B cell (primary cell): ENCODE measurements around the gene AGXT2. TPM values are rescaled to one million over a fixed set of nuclear protein-coding genes. Genes with fewer than 3 reads are reported as not detected.

Experiments
- ATAC-seq: fragments of 200-7000 bp; cut with Tn5 transposase; one replicate; pipeline ENCODE4 v1.10.0; 2021; ENCODE audit warnings: low read depth, mild to moderate bottlenecking, moderate number of reproducible peaks, moderate library complexity
- CTCF ChIA-PET: fragments of 350-600 bp; sonication (Branson Sonifier 250); formaldehyde crosslinking; loops from one replicate; lab custom pipeline; 2021; ENCODE audit warnings: antibody characterized with exemption, inconsistent platforms; lab: Charles Lee
- POLR2A ChIA-PET: fragments of 350-600 bp; sonication (Branson Sonifier 250); formaldehyde crosslinking; loops from one replicate; lab custom pipeline; 2021; ENCODE audit warnings: antibody characterized with exemption; lab: Charles Lee
- DNase-seq: peaks from one replicate; pipeline ENCODE4 v3.0.0; 2013
- H2AFZ ChIP-seq: 2 replicates; pipeline ENCODE4 v1.6.1; 2012; ENCODE audit warnings: mild to moderate bottlenecking, low read depth, low read length; ENCODE audit not compliant: insufficient read depth, poor library complexity, severe bottlenecking
- H3K27ac ChIP-seq, 2 donors: 1 replicate in 1 of 2; 2 replicates in 1 of 2; pipeline ENCODE4 v1.5.1; 2012 to 2013; ENCODE audit warnings: low read length in 2 of 2, mild to moderate bottlenecking in 2 of 2, moderate library complexity in 1 of 2
- H3K27me3 ChIP-seq, 4 experiments: fragments of 200-600 bp in 1 of 4; sonication (generic) in 1 of 4; replicated peaks in 1 of 4; 1 replicate in 2 of 4; 2 replicates in 2 of 4; pipeline versions ENCODE4 v1.6.1 to v1.7.0; 2013 to 2016; ENCODE audit warnings: low read length in 3 of 4, mild to moderate bottlenecking in 2 of 4, mixed read lengths in 1 of 4, moderate library complexity in 1 of 4; ENCODE audit not compliant: insufficient read depth in 4 of 4, control insufficient read depth in 3 of 4; ENCODE audit errors: control extremely low read depth in 1 of 4
- H3K36me3 ChIP-seq, 2 experiments: replicated peaks in 1 of 2; 1 replicate in 1 of 2; 2 replicates in 1 of 2; pipeline versions ENCODE4 v1.6.1 to v1.7.1; 2013; ENCODE audit warnings: low read length in 1 of 2; ENCODE audit not compliant: insufficient read depth in 2 of 2, control insufficient read depth in 1 of 2; ENCODE audit errors: control extremely low read depth in 1 of 2, extremely low read depth in 1 of 2
- H3K4me1 ChIP-seq, 2 donors: fragments of 200-600 bp in 1 of 2; sonication (generic) in 1 of 2; 1 replicate in 1 of 2; 2 replicates in 1 of 2; pipeline versions ENCODE4 v1.5.1 to v1.6.1; 2013 to 2017; ENCODE audit warnings: low read length in 2 of 2; ENCODE audit not compliant: control insufficient read depth in 2 of 2, insufficient read depth in 2 of 2
- H3K4me2 ChIP-seq: replicated peaks from 2 replicates; pipeline ENCODE3; 2012; ENCODE audit warnings: mild to moderate bottlenecking, low read depth, low read length; ENCODE audit not compliant: poor library complexity, severe bottlenecking
- H3K4me3 ChIP-seq, 5 experiments: fragments of 200-600 bp in 1 of 5; sonication (generic) in 1 of 5; 1 replicate in 3 of 5; 2 replicates in 2 of 5; pipeline versions ENCODE4 v1.5.1 to v1.7.0; 2011 to 2016; ENCODE audit warnings: low read length in 4 of 5, mild to moderate bottlenecking in 4 of 5, low read depth in 2 of 5, control low read depth in 1 of 5, moderate library complexity in 1 of 5; ENCODE audit not compliant: insufficient read depth in 1 of 5; ENCODE audit errors: control extremely low read depth in 1 of 5, extremely low read depth in 1 of 5
- H3K79me2 ChIP-seq: fragments of 200-600 bp; sonication (generic); one replicate; pipeline ENCODE4 v1.6.0; 2016; ENCODE audit warnings: low read length; ENCODE audit not compliant: control insufficient read depth, insufficient read depth
- H3K9ac ChIP-seq: fragments of 200-600 bp; sonication (generic); 2 replicates; pipeline ENCODE4 v1.6.1; 2017; ENCODE audit warnings: mild to moderate bottlenecking, low read length, moderate library complexity
- H3K9me3 ChIP-seq, 3 donors: one replicate each; pipeline versions ENCODE4 v1.6.1 to v1.7.1; 2013; ENCODE audit warnings: low read length in 2 of 3; ENCODE audit not compliant: control insufficient read depth in 2 of 3, insufficient read depth in 1 of 3; ENCODE audit errors: control extremely low read depth in 1 of 3
- H4K20me1 ChIP-seq: 2 replicates; pipeline ENCODE4 v1.6.0; 2012; ENCODE audit warnings: mild to moderate bottlenecking, low read length; ENCODE audit not compliant: insufficient read depth, control insufficient read depth, poor library complexity, severe bottlenecking
- H3K27ac Mint-ChIP-seq: one replicate; pipeline ENCODE4 v1.8.0; 2021; ENCODE audit warnings: mixed read lengths
- H3K27me3 Mint-ChIP-seq: one replicate; pipeline ENCODE4 v1.8.0; 2021; ENCODE audit warnings: mixed read lengths
- H3K4me1 Mint-ChIP-seq: one replicate; pipeline ENCODE4 v1.8.0; 2021; ENCODE audit warnings: mixed read lengths
- H3K4me3 Mint-ChIP-seq: one replicate; pipeline ENCODE4 v1.8.0; 2021; ENCODE audit warnings: mixed read lengths
- H3K9me3 Mint-ChIP-seq: one replicate; pipeline ENCODE4 v1.8.0; 2022; ENCODE audit warnings: mixed read lengths; ENCODE audit not compliant: insufficient read depth
- CTCF ChIP-seq: fragments of 200-600 bp; IDR thresholded peaks from one replicate; pipeline ENCODE4 v1.8.0; 2022; ENCODE audit warnings: antibody characterized with exemption, mild to moderate bottlenecking
- EZH2 ChIP-seq: IDR thresholded peaks from 2 replicates; pipeline ENCODE4 v1.6.1; 2012; ENCODE audit warnings: borderline replicate concordance, low read depth, mild to moderate bottlenecking, moderate library complexity, low read length; ENCODE audit not compliant: insufficient read depth, poor library complexity, severe bottlenecking
- WGBS: methylation state at CpG from one replicate; pipeline ENCODE4 v1.1.5; 2013; ENCODE audit warnings: missing lambda C conversion rate; ENCODE audit not compliant: insufficient coverage; 5-methylcytosine and 5-hydroxymethylcytosine counted together
- intact Hi-C: fragments of 100-400 bp; cut with micrococcal nuclease; formaldehyde crosslinking; loops from one replicate; pipeline ENCODE4 v1.10.0; 2022
- polyA plus RNA-seq: library from polyadenylated mRNA; depleted of rRNA; stranded (reverse); fragments of >200 nt; gene quantifications from 2 replicates; pipeline ENCODE4 v1.2.3, GENCODE V29; 2012
- total RNA-seq, 2 donors: library from RNA; stranded (reverse); fragments of 120-200 nt in 1 of 2; gene quantifications; 1 replicate in 1 of 2; 2 replicates in 1 of 2; pipeline versions ENCODE4 v1.2.3 to v1.2.4, GENCODE V29; 2013 to 2022

AGXT2 gene
- total and polyA plus RNA-seq, 2 donors (not counting 1 experiment from before 2014, with no cell fraction given): not detected

- Histone ChIP-seq H3K4me3 (no peak overlapping the region), H3K4me1 (no peaks in the 10 kb centered on the region), H3K27ac (no peak overlapping the region), H3K36me3 (no peaks in the 10 kb centered on the region), H3K9me3 (no peaks in the 10 kb centered on the region), H2AFZ (no peak overlapping the region), H3K79me2 (no peaks in the 10 kb centered on the region), H4K20me1 (no peaks in the 10 kb centered on the region), H3K9ac (no peak overlapping the region), H3K4me2 (no peak overlapping the region), H3K27me3 (no peaks in the 10 kb centered on the region)
- no peaks in the 10 kb centered on the region for H3K9me3 Mint-ChIP-seq
- H3K27me3 Mint-ChIP-seq: peaks cover 16% of the 10 kb centered on the region
- no peak overlapping the region for H3K4me3 Mint-ChIP-seq
- DNase-seq: no peak
- intact Hi-C loops: no loop called here
- TF ChIP-seq EZH2: no peak
- TF ChIP-seq CTCF: no peak
- no peak for ATAC-seq
- WGBS: 71% methylated on average over 3 of the region's 4 CpGs
- POLR2A ChIA-PET: no interaction called here
- H3K4me1 Mint-ChIP-seq: no peaks in the 10 kb centered on the region
- H3K27ac Mint-ChIP-seq: no peak overlapping the region
- CTCF ChIA-PET: no interaction called here
Observed at GRCh38 chr5:35016174-35017051, 31.3 kb downstream of the AGXT2 start.

GRCh38 chr5:35015063-35015462, 32.7 kb downstream of the AGXT2 start:
- Mint-ChIP-seq H3K27ac (no peak overlapping the region), H3K4me1 (no peaks in the 10 kb centered on the region), H3K9me3 (no peaks in the 10 kb centered on the region), H3K27me3 (peaks cover 17% of the 10 kb centered on the region), H3K4me3 (no peak overlapping the region)
- Histone ChIP-seq H2AFZ (no peak overlapping the region), H4K20me1 (no peaks in the 10 kb centered on the region), H3K4me1 (no peaks in the 10 kb centered on the region), H3K79me2 (no peaks in the 10 kb centered on the region), H3K4me2 (no peak overlapping the region), H3K9ac (no peak overlapping the region), H3K27ac (no peak overlapping the region), H3K9me3 (no peaks in the 10 kb centered on the region), H3K4me3 (no peak overlapping the region), H3K36me3 (no peaks in the 10 kb centered on the region), H3K27me3 (no peaks in the 10 kb centered on the region)
- ChIA-PET POLR2A (interaction anchor here (0.7 kb wide), 1 partner anchor 1090 kb away, joined by 3 read pairs; no protein-coding TSS in a partner anchor), CTCF (interaction anchor here (0.7 to 0.9 kb wide), 2 partner anchors 13 to 1537 kb away, joined by 3 to 5 read pairs; no protein-coding TSS in a partner anchor)
- WGBS: 93% methylated on average over 3 of the region's 4 CpGs
- TF ChIP-seq EZH2 (no peak), CTCF (no peak)
- intact Hi-C loops: no loop called here
- DNase-seq (no peak), ATAC-seq (no peak)
